Endothelial cell of umbilical vein (primary cell): Measurements from ENCODE around the gene LRP5. TPM values are rescaled to one million over a fixed set of nuclear protein-coding genes. Genes with fewer than 3 reads are reported as not detected.

Experiments
- BruUV-seq: library from RNA; stranded (reverse); fragments of 400-500 nt; replicated peaks from 2 replicates; lab custom pipeline; 2021; lab: Mats Ljungman, UMichigan
- CTCF ChIA-PET: fragments of 300-600, 350-600 bp; sonication (Branson Sonifier 250); formaldehyde crosslinking; loops from one replicate; lab custom pipeline; 2021; ENCODE audit warnings: antibody characterized with exemption, inconsistent platforms; lab: Charles Lee
- POLR2A ChIA-PET: fragments of 300-600, 350-600 bp; sonication (Branson Sonifier 250); formaldehyde crosslinking; loops from one replicate; lab custom pipeline; 2021; ENCODE audit warnings: antibody characterized with exemption, inconsistent platforms; lab: Charles Lee
- DNase-seq: peaks from one replicate; pipeline ENCODE4 v3.0.0-alpha.2; 2011; ENCODE audit warnings: low read depth, low spot score
- FAIRE-seq: peaks from 2 replicates; lab custom pipeline; 2011; peaks lifted over from hg19 to GRCh38; lab: Jason Lieb, UNC
- H2AFZ ChIP-seq: 2 replicates; pipeline ENCODE4 v1.6.0; 2012; ENCODE audit warnings: low read depth, low read length, control low read depth, inconsistent platforms
- H3K27ac ChIP-seq: 2 replicates; pipeline ENCODE4 v1.5.1; 2011; ENCODE audit warnings: low read depth, mild to moderate bottlenecking, control low read depth, low read length, moderate library complexity; ENCODE audit not compliant: insufficient read depth
- H3K27me3 ChIP-seq, 2 experiments: 2 replicates each; pipeline versions ENCODE4 v1.6.0 to v1.6.1; 2011; ENCODE audit warnings: low read length in 2 of 2, mixed read lengths in 1 of 2; ENCODE audit not compliant: control insufficient read depth in 2 of 2, insufficient read depth in 2 of 2
- H3K36me3 ChIP-seq, 2 experiments: 2 replicates in 1 of 2; 3 replicates in 1 of 2; pipeline ENCODE4 v1.5.1; 2011; ENCODE audit warnings: low read length in 2 of 2, mild to moderate bottlenecking in 1 of 2, moderate library complexity in 1 of 2; ENCODE audit not compliant: control insufficient read depth in 2 of 2, insufficient read depth in 2 of 2; ENCODE audit errors: extremely low read depth in 1 of 2
- H3K4me1 ChIP-seq: 3 replicates; pipeline ENCODE4 v1.5.1; 2011; ENCODE audit warnings: mild to moderate bottlenecking, low read length; ENCODE audit not compliant: control insufficient read depth, insufficient read depth; ENCODE audit errors: extremely low read depth
- H3K4me2 ChIP-seq: 2 replicates; pipeline ENCODE4 v1.6.1; 2011; ENCODE audit warnings: low read length, control low read depth, mixed read lengths; ENCODE audit not compliant: insufficient read depth
- H3K4me3 ChIP-seq, 3 experiments: fragments of 200-600 bp in 1 of 3; sonication (generic), shearing (Covaris generic) in 1 of 3; replicated peaks in 1 of 3; 2 replicates each; pipeline ENCODE4 v1.5.1; 2011 to 2016; ENCODE audit warnings: control low read depth in 3 of 3, low read length in 3 of 3, mild to moderate bottlenecking in 2 of 3, inconsistent platforms in 1 of 3, low read depth in 1 of 3, moderate library complexity in 1 of 3; ENCODE audit not compliant: insufficient read depth in 1 of 3
- H3K79me2 ChIP-seq: 2 replicates; pipeline ENCODE4 v1.6.0; 2012; ENCODE audit warnings: low read length, inconsistent platforms; ENCODE audit not compliant: control insufficient read depth, insufficient read depth
- H3K9ac ChIP-seq: replicated peaks from 2 replicates; pipeline ENCODE3; 2011; ENCODE audit warnings: low read length, control low read depth; ENCODE audit not compliant: insufficient read depth; ENCODE audit errors: extremely low read depth
- H3K9me1 ChIP-seq: replicated peaks from 3 replicates; pipeline ENCODE4 v1.6.0; 2011; ENCODE audit warnings: mild to moderate bottlenecking, low read length; ENCODE audit not compliant: control insufficient read depth, insufficient read depth; ENCODE audit errors: extremely low read depth
- H3K9me3 ChIP-seq: replicated peaks from 2 replicates; pipeline ENCODE4 v1.5.1; 2012; ENCODE audit warnings: low read length, inconsistent platforms; ENCODE audit not compliant: control insufficient read depth, insufficient read depth
- H4K20me1 ChIP-seq: replicated peaks from 2 replicates; pipeline ENCODE3; 2011; ENCODE audit warnings: mild to moderate bottlenecking, low read length; ENCODE audit not compliant: control insufficient read depth, insufficient read depth; ENCODE audit errors: extremely low read depth
- EZH2 ChIP-seq: IDR thresholded peaks from 2 replicates; pipeline ENCODE4 v1.6.1; 2012; ENCODE audit warnings: borderline replicate concordance, low read depth, mild to moderate bottlenecking, moderate library complexity, low read length, inconsistent platforms; ENCODE audit not compliant: severe bottlenecking
- FOS ChIP-seq: IDR thresholded peaks from 2 replicates; pipeline ENCODE4 v1.6.1; 2011; ENCODE audit warnings: mild to moderate bottlenecking, low read length, moderate library complexity, borderline replicate concordance; ENCODE audit not compliant: insufficient read depth
- GATA2 ChIP-seq: IDR thresholded peaks from 2 replicates; pipeline ENCODE4 v1.7.0; 2011; ENCODE audit warnings: low read depth, mild to moderate bottlenecking, moderate library complexity, mixed read lengths, low read length; ENCODE audit not compliant: insufficient read length, insufficient read depth
- JUN ChIP-seq: IDR thresholded peaks from 2 replicates; pipeline ENCODE4 v1.6.1; 2011; ENCODE audit warnings: borderline replicate concordance, low read depth; ENCODE audit not compliant: insufficient read length, insufficient read depth
- MYC ChIP-seq: IDR thresholded peaks from one replicate; pipeline ENCODE4 v1.6.1; 2011; ENCODE audit warnings: mild to moderate bottlenecking, low read depth, low read length
- POLR2A ChIP-seq: IDR thresholded peaks from 2 replicates; pipeline ENCODE4 v1.6.1; 2012; ENCODE audit warnings: low read depth, mild to moderate bottlenecking, control low read depth, low read length
- POLR2AphosphoS5 ChIP-seq: IDR thresholded peaks from 2 replicates; pipeline ENCODE4 v1.6.1; 2012; ENCODE audit warnings: low read depth, mild to moderate bottlenecking, control low read depth, low read length, moderate library complexity; ENCODE audit not compliant: insufficient read depth
- dilution Hi-C: fragments of 300-500 bp; cut with MboI; formaldehyde crosslinking; loops from one replicate; pipeline ENCODE4 v1.15.0; 2019; ENCODE audit warnings: low sequenced_read_pairs; ENCODE audit not compliant: extremely low pct_ligation_motif_present
- intact Hi-C: fragments of 100-400 bp; cut with micrococcal nuclease; formaldehyde crosslinking; loops from one replicate; pipeline ENCODE4 v1.10.0; 2022
- polyA plus RNA-seq, 4 experiments: library from polyadenylated mRNA; depleted of rRNA in 3 of 4; stranded (reverse) in 3 of 4; unstranded in 1 of 4; fragments of >200 nt; gene quantifications; 2 replicates each; pipeline versions ENCODE4 v1.2.1 to v1.2.3, GENCODE V29; 2011 to 2012; ENCODE audit warnings: missing spikeins in 1 of 4
- total RNA-seq: library from RNA; stranded (reverse); gene quantifications from 2 replicates; pipeline ENCODE4 v1.2.3, GENCODE V29; 2021
- TF ChIP-seq, protein P1 (sequence below), 2 donors: IDR thresholded peaks; 1 replicate in 1 of 2; 2 replicates in 1 of 2; pipeline ENCODE4 v1.5.1; 2011; ENCODE audit warnings: low read length in 2 of 2, mild to moderate bottlenecking in 2 of 2, moderate library complexity in 2 of 2, control low read depth in 1 of 2, inconsistent platforms in 1 of 2, low read depth in 1 of 2; ENCODE audit not compliant: insufficient read depth in 1 of 2; ENCODE audit errors: extremely low read depth in 1 of 2
- TF ChIP-seq, protein P2 (sequence below): IDR thresholded peaks from 2 replicates; pipeline ENCODE4 v1.6.1; 2011; ENCODE audit not compliant: insufficient read depth, insufficient read length

Gene LRP5
- total and polyA plus RNA-seq, 2 donors (not counting 3 experiments of a cell fraction or from before 2014, with no cell fraction given) = 35.1 to 51.8 TPM

DNA sequence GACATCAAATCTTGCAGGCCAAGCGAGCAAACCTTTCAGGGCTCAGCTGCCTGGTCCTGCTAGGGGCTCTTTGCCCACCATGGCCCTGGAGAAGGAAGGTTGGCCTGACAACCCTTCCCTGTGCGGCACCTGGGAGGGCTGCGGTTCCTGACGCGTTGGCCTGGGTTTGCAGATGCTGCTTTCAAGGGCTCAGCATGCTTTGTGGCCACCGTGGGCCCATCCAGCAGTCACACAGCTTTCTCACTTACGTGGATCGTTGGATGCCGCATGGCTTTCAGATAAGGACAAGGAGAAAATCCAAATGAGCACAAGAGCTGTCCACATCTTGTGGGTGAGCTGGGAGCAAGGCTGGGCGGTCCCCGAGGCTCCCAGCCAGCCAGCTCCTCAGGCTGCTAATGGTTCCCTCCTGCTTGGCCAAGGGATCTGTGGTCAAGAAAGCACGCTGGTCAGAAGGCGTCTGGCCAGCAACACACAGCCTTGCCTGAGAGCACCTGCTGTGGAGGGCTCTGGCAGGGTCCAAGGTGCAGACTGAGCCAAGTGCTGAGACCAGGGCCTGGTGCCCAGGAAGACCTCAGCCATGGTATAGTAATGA, 48.9 kb upstream of the LRP5 start:
- Histone ChIP-seq H3K4me2 (no peak overlapping the region), H3K79me2 (no peaks in the 10 kb centered on the region), H3K9ac (no peak overlapping the region), H3K9me1 (no peaks in the 10 kb centered on the region), H3K4me3 (no peak overlapping the region), H4K20me1 (no peaks in the 10 kb centered on the region), H3K4me1 (no peaks in the 10 kb centered on the region), H3K27ac (no peak overlapping the region), H3K36me3 (peaks cover 0 to 20% of the 10 kb centered on the region in 2 experiments), H3K27me3 (no peaks in the 10 kb centered on the region), H3K9me3 (no peaks in the 10 kb centered on the region), H2AFZ (no peak overlapping the region)
- no peak for FAIRE-seq
- ChIA-PET POLR2A (no interaction called here), CTCF (no interaction called here)
- DNase-seq = no peak
- no peak for TF ChIP-seq GATA2
- no peak for TF ChIP-seq FOS
- TF ChIP-seq, protein P1, sequence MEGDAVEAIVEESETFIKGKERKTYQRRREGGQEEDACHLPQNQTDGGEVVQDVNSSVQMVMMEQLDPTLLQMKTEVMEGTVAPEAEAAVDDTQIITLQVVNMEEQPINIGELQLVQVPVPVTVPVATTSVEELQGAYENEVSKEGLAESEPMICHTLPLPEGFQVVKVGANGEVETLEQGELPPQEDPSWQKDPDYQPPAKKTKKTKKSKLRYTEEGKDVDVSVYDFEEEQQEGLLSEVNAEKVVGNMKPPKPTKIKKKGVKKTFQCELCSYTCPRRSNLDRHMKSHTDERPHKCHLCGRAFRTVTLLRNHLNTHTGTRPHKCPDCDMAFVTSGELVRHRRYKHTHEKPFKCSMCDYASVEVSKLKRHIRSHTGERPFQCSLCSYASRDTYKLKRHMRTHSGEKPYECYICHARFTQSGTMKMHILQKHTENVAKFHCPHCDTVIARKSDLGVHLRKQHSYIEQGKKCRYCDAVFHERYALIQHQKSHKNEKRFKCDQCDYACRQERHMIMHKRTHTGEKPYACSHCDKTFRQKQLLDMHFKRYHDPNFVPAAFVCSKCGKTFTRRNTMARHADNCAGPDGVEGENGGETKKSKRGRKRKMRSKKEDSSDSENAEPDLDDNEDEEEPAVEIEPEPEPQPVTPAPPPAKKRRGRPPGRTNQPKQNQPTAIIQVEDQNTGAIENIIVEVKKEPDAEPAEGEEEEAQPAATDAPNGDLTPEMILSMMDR (IDR thresholded peaks at IDR 0.05; ENCODE audit: extremely low read depth in 1 of 2, insufficient read depth in 1 of 2, low read depth in 1 of 2, low read length in 2 of 2) = no peak
- TF ChIP-seq POLR2AphosphoS5 = no peak
- no peak for TF ChIP-seq JUN
- TF ChIP-seq MYC = no peak
- no peak for TF ChIP-seq EZH2
- TF ChIP-seq, protein P2, sequence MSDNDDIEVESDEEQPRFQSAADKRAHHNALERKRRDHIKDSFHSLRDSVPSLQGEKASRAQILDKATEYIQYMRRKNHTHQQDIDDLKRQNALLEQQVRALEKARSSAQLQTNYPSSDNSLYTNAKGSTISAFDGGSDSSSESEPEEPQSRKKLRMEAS = no peak
- no peak for TF ChIP-seq POLR2A
- dilution Hi-C loops = no loop called here
- intact Hi-C loops = no loop called here
- no TSS peak for BruUV-seq
